HCT116 (cell line): ENCODE measurements around the gene PIM1. TPM values are rescaled to one million over a fixed set of nuclear protein-coding genes. Genes with fewer than 3 reads are reported as not detected.

Experiments
- ATAC-seq: fragments of 200-7000 bp; cut with Tn5 transposase; 2 replicates; pipeline ENCODE4 v1.9.1; 2020; ENCODE audit warnings: mild to moderate bottlenecking, moderate library complexity
- BruUV-seq: library from RNA; stranded (reverse); fragments of 400-500 nt; replicated peaks from 2 replicates; lab custom pipeline; 2021; lab: Mats Ljungman, UMichigan
- CTCF ChIA-PET: fragments of 300-600 bp; sonication (Branson Sonifier 250); formaldehyde crosslinking; loops from one replicate; lab custom pipeline; 2021; ENCODE audit warnings: antibody characterized with exemption; lab: Charles Lee
- POLR2A ChIA-PET: fragments of 300-600, 350-600 bp; sonication (Branson Sonifier 250); formaldehyde crosslinking; loops from one replicate; lab custom pipeline; 2021; ENCODE audit warnings: antibody characterized with exemption; lab: Charles Lee
- RAD21 ChIA-PET, 2 experiments: fragments of 300-600 bp; sonication (Branson Sonifier 250); formaldehyde crosslinking; loops; one replicate each; lab custom pipeline; 2023; ENCODE audit warnings: low total read pairs in 2 of 2; ENCODE audit not compliant: uncharacterized antibody in 2 of 2, unreplicated experiment in 2 of 2, low non-redundant PET in 1 of 2; lab: Charles Lee
- DNase-seq: peaks from one replicate; pipeline ENCODE4 v3.0.0-alpha.2; 2010; ENCODE audit warnings: low read depth, low spot score
- H2AFZ ChIP-seq: fragments of 200-600 bp; shearing (Covaris generic), sonication (generic); 2 replicates; pipeline ENCODE4 v1.6.1; 2017; ENCODE audit warnings: low read depth, mixed run types, mixed read lengths, antibody characterized with exemption, low read length; ENCODE audit not compliant: poor library complexity, severe bottlenecking
- H3K27ac ChIP-seq: 2 replicates; pipeline ENCODE4 v1.5.1; 2012; ENCODE audit warnings: low read depth, low read length
- H3K27me3 ChIP-seq: fragments of 200-600 bp; sonication (generic); 2 replicates; pipeline ENCODE4 v1.6.1; 2016; ENCODE audit warnings: mixed run types, low read length, mixed read lengths; ENCODE audit not compliant: insufficient read depth
- H3K36me3 ChIP-seq, 2 experiments: fragments of 200-500 bp in 1 of 2; fragments of 200-600 bp in 1 of 2; sonication (Bioruptor generic) in 1 of 2; sonication (generic) in 1 of 2; 2 replicates each; pipeline versions ENCODE4 v1.5.1 to v1.6.1; 2014 to 2016; ENCODE audit warnings: low read length in 2 of 2, inconsistent platforms in 1 of 2, mixed read lengths in 1 of 2, mixed run types in 1 of 2; ENCODE audit not compliant: insufficient read depth in 2 of 2, control insufficient read depth in 1 of 2
- H3K4me1 ChIP-seq, 2 experiments: fragments of 200-600 bp in 1 of 2; sonication (generic) in 1 of 2; 2 replicates each; pipeline versions ENCODE4 v1.5.1 to v1.6.1; 2012 to 2017; ENCODE audit warnings: low read length in 2 of 2, inconsistent platforms in 1 of 2, mild to moderate bottlenecking in 1 of 2, mixed read lengths in 1 of 2, mixed run types in 1 of 2, moderate library complexity in 1 of 2; ENCODE audit not compliant: insufficient read depth in 2 of 2, control insufficient read depth in 1 of 2
- H3K4me2 ChIP-seq: fragments of 200-600 bp; sonication (generic); 2 replicates; pipeline ENCODE4 v1.6.1; 2017; ENCODE audit warnings: mixed run types, low read length, mixed read lengths
- H3K4me3 ChIP-seq, 2 experiments: fragments of 200-600 bp in 1 of 2; sonication (generic) in 1 of 2; replicated peaks in 1 of 2; 2 replicates each; pipeline ENCODE4 v1.5.1; 2011 to 2016; ENCODE audit warnings: low read length in 2 of 2, control low read depth in 1 of 2, low read depth in 1 of 2, mild to moderate bottlenecking in 1 of 2, mixed read lengths in 1 of 2, mixed run types in 1 of 2
- H3K79me2 ChIP-seq: fragments of 200-600 bp; sonication (generic); 2 replicates; pipeline ENCODE4 v1.6.1; 2017; ENCODE audit warnings: mild to moderate bottlenecking, mixed run types, low read length, moderate library complexity, mixed read lengths; ENCODE audit not compliant: insufficient read depth
- H3K9ac ChIP-seq: fragments of 200-600 bp; sonication (generic); 2 replicates; pipeline ENCODE4 v1.6.1; 2016; ENCODE audit warnings: low read length, mixed read lengths
- H3K9me2 ChIP-seq: fragments of 200-600 bp; sonication (generic), shearing (Covaris generic); 2 replicates; pipeline ENCODE4 v1.6.1; 2017; ENCODE audit warnings: mixed run types, mild to moderate bottlenecking, moderate library complexity; ENCODE audit not compliant: insufficient read depth
- H3K9me3 ChIP-seq, 2 experiments: fragments of 200-500 bp in 1 of 2; fragments of 200-600 bp in 1 of 2; sonication (Bioruptor generic) in 1 of 2; sonication (generic) in 1 of 2; 2 replicates each; pipeline ENCODE4 v1.6.1; 2014 to 2017; ENCODE audit warnings: low read length in 2 of 2, mixed read lengths in 2 of 2, inconsistent platforms in 1 of 2, low read depth in 1 of 2, mild to moderate bottlenecking in 1 of 2, mixed run types in 1 of 2, moderate library complexity in 1 of 2; ENCODE audit not compliant: control insufficient read depth in 1 of 2, insufficient read depth in 1 of 2
- H4K20me1 ChIP-seq: fragments of 200-600 bp; sonication (generic), shearing (Covaris generic); 2 replicates; pipeline ENCODE4 v1.6.1; 2017; ENCODE audit warnings: mixed run types, mild to moderate bottlenecking, moderate library complexity; ENCODE audit not compliant: insufficient read depth
- ATF3 ChIP-seq: IDR thresholded peaks from 2 replicates; pipeline ENCODE4 v1.6.1; 2012
- CBX3 ChIP-seq: IDR thresholded peaks from 2 replicates; pipeline ENCODE4 v1.6.1; 2012; ENCODE audit warnings: low read depth
- CEBPB ChIP-seq: IDR thresholded peaks from 2 replicates; pipeline ENCODE4 v1.6.1; 2012; ENCODE audit warnings: low read depth
- CTCF ChIP-seq, 3 experiments: fragments of 200-600 bp in 1 of 3; sonication (generic) in 1 of 3; IDR thresholded peaks in 2 of 3; conservative IDR thresholded peaks in 1 of 3; 2 replicates each; pipeline ENCODE4 v1.5.1; 2012 to 2017; ENCODE audit warnings: low read depth in 2 of 3, low read length in 2 of 3, antibody characterized with exemption in 1 of 3, borderline replicate concordance in 1 of 3, control low read depth in 1 of 3, mild to moderate bottlenecking in 1 of 3, mixed read lengths in 1 of 3, mixed run types in 1 of 3, moderate library complexity in 1 of 3; ENCODE audit not compliant: insufficient read depth in 1 of 3
- EGR1 ChIP-seq: IDR thresholded peaks from 2 replicates; pipeline ENCODE4 v1.6.1; 2012; ENCODE audit warnings: low read depth
- ELF1 ChIP-seq: IDR thresholded peaks from 2 replicates; pipeline ENCODE4 v1.6.1; 2012; ENCODE audit warnings: low read depth, borderline replicate concordance
- EZH2phosphoT487 ChIP-seq: fragments of 200-600 bp; IDR thresholded peaks from 2 replicates; pipeline ENCODE4 v1.6.1; 2018; ENCODE audit warnings: antibody characterized with exemption, borderline replicate concordance
- MAX ChIP-seq: IDR thresholded peaks from 2 replicates; pipeline ENCODE4 v1.6.1; 2012
- POLR2A ChIP-seq: IDR thresholded peaks from 2 replicates; pipeline ENCODE4 v1.7.0; 2011; ENCODE audit warnings: borderline replicate concordance; ENCODE audit not compliant: insufficient read depth, insufficient read length; ENCODE audit errors: extremely low read depth
- POLR2AphosphoS5 ChIP-seq: IDR thresholded peaks from 2 replicates; pipeline ENCODE4 v1.6.1; 2011; ENCODE audit warnings: mild to moderate bottlenecking, low read depth, low read length, moderate library complexity
- RAD21 ChIP-seq: IDR thresholded peaks from 2 replicates; pipeline ENCODE4 v1.6.1; 2012; ENCODE audit warnings: low read depth, mild to moderate bottlenecking
- SP1 ChIP-seq: IDR thresholded peaks from 2 replicates; pipeline ENCODE4 v1.6.1; 2012; ENCODE audit warnings: low read depth
- SRF ChIP-seq: IDR thresholded peaks from 2 replicates; pipeline ENCODE4 v1.6.1; 2012; ENCODE audit warnings: low read depth
- TCF7L2 ChIP-seq: IDR thresholded peaks from 2 replicates; pipeline ENCODE4 v1.7.0; 2011; ENCODE audit warnings: borderline replicate concordance, inconsistent platforms; ENCODE audit not compliant: insufficient read depth, insufficient read length; ENCODE audit errors: extremely low read depth
- ZFX ChIP-seq: fragments of 450-650 bp; IDR thresholded peaks from 2 replicates; pipeline ENCODE4 v1.6.1; 2017
- ZNF274 ChIP-seq: fragments of 200-500 bp; sonication (Bioruptor generic); IDR thresholded peaks from 2 replicates; pipeline ENCODE4 v1.6.1; 2014; ENCODE audit warnings: mild to moderate bottlenecking, low read depth, low read length, inconsistent platforms
- intact Hi-C: fragments of 100-400 bp; cut with micrococcal nuclease; formaldehyde crosslinking; loops from 2 replicates; pipeline ENCODE4 v1.10.0; 2022
- total RNA-seq: library from RNA; stranded (reverse); gene quantifications from one replicate; pipeline ENCODE4 v1.2.1, GENCODE V29; 2021; ENCODE audit not compliant: unreplicated experiment
- TF ChIP-seq, protein P1 (sequence below): IDR thresholded peaks from 2 replicates; pipeline ENCODE4 v1.6.1; 2012; ENCODE audit warnings: low read depth
- TF ChIP-seq, protein P2 (sequence below): IDR thresholded peaks from 2 replicates; pipeline ENCODE4 v1.6.1; 2011; ENCODE audit warnings: mild to moderate bottlenecking, low read length, moderate library complexity; ENCODE audit not compliant: insufficient replicate concordance; ENCODE audit errors: extremely low read depth

PIM1 gene
- total RNA-seq, 1 experiment from 2014 or later, result 26.2 TPM

GRCh38 chr6:37136821-37137200 lies 33.1 kb upstream of the PIM1 start:
- Histone ChIP-seq H4K20me1 (no peaks in the 10 kb centered on the region), H3K9me3 (no peaks in the 10 kb centered on the region), H3K4me3 (peak overlapping the region in 1 of 2 experiments; percentile 42; a peak in 1 of 4 replicates), H3K27me3 (no peaks in the 10 kb centered on the region), H3K36me3 (no peaks in the 10 kb centered on the region), H3K27ac (peak overlapping the region; percentile 57; the same call in 1 of the 2 replicates), H3K9me2 (no peaks in the 10 kb centered on the region), H3K79me2 (no peaks in the 10 kb centered on the region), H2AFZ (peak overlapping the region; percentile 86), H3K4me1 (peaks cover 47 to 69% of the 10 kb centered on the region in 2 experiments), H3K9ac (peak overlapping the region; percentile 50), H3K4me2 (peak overlapping the region; percentile 80)
- ChIA-PET POLR2A (interaction anchor here (2.0 to 2.1 kb wide), 2 partner anchors 9 to 32 kb away, joined by 6 read pairs; partner anchors contain the start of gene PIM1), CTCF (no interaction called here), RAD21 (interaction anchor here in 1 of 2 experiments (0.7 kb wide), 1 partner anchor 17 kb away, joined by 3 read pairs; no protein-coding TSS in a partner anchor)
- ATAC-seq, result no peak
- intact Hi-C loops, result no loop called here
- no TSS peak for BruUV-seq
- TF ChIP-seq RAD21 (no peak), CBX3 (no peak), ELF1 (no peak), CTCF (IDR thresholded peaks at IDR 0.05 in 2 of 3, conservative IDR thresholded peaks at IDR 0.05 in 1 of 3; ENCODE audit: borderline replicate concordance in 1 of 3, insufficient read depth in 1 of 3, low read depth in 2 of 3, low read length in 2 of 3) (no peak), SP1 (no peak), ATF3 (no peak), TCF7L2 (no peak), MAX (no peak), EGR1 (no peak), EZH2phosphoT487 (no peak), CEBPB (no peak), SRF (no peak), POLR2AphosphoS5 (no peak), ZFX (no peak), ZNF274 (no peak), POLR2A (no peak)
- TF ChIP-seq, protein P1, sequence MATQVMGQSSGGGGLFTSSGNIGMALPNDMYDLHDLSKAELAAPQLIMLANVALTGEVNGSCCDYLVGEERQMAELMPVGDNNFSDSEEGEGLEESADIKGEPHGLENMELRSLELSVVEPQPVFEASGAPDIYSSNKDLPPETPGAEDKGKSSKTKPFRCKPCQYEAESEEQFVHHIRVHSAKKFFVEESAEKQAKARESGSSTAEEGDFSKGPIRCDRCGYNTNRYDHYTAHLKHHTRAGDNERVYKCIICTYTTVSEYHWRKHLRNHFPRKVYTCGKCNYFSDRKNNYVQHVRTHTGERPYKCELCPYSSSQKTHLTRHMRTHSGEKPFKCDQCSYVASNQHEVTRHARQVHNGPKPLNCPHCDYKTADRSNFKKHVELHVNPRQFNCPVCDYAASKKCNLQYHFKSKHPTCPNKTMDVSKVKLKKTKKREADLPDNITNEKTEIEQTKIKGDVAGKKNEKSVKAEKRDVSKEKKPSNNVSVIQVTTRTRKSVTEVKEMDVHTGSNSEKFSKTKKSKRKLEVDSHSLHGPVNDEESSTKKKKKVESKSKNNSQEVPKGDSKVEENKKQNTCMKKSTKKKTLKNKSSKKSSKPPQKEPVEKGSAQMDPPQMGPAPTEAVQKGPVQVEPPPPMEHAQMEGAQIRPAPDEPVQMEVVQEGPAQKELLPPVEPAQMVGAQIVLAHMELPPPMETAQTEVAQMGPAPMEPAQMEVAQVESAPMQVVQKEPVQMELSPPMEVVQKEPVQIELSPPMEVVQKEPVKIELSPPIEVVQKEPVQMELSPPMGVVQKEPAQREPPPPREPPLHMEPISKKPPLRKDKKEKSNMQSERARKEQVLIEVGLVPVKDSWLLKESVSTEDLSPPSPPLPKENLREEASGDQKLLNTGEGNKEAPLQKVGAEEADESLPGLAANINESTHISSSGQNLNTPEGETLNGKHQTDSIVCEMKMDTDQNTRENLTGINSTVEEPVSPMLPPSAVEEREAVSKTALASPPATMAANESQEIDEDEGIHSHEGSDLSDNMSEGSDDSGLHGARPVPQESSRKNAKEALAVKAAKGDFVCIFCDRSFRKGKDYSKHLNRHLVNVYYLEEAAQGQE, result no peak
- TF ChIP-seq, protein P2, sequence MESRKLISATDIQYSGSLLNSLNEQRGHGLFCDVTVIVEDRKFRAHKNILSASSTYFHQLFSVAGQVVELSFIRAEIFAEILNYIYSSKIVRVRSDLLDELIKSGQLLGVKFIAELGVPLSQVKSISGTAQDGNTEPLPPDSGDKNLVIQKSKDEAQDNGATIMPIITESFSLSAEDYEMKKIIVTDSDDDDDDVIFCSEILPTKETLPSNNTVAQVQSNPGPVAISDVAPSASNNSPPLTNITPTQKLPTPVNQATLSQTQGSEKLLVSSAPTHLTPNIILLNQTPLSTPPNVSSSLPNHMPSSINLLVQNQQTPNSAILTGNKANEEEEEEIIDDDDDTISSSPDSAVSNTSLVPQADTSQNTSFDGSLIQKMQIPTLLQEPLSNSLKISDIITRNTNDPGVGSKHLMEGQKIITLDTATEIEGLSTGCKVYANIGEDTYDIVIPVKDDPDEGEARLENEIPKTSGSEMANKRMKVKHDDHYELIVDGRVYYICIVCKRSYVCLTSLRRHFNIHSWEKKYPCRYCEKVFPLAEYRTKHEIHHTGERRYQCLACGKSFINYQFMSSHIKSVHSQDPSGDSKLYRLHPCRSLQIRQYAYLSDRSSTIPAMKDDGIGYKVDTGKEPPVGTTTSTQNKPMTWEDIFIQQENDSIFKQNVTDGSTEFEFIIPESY, result no peak
- no peak for DNase-seq
